Neural progenitor cell (in vitro differentiated cells): ENCODE data around the gene ADORA1. TPM values are rescaled to one million over a fixed set of nuclear protein-coding genes. Genes with fewer than 3 reads are reported as not detected.

Experiments
- DNase-seq: peaks from one replicate; pipeline ENCODE4 v3.0.0-alpha.2; 2016; ENCODE audit warnings: low spot score
- H2AFZ ChIP-seq: fragments of 200-600 bp; sonication (generic); replicated peaks from 2 replicates; pipeline ENCODE4 v1.6.1; 2016; ENCODE audit warnings: antibody characterized with exemption
- H3F3A ChIP-seq: fragments of 200-600 bp; sonication (generic); 2 replicates; pipeline ENCODE4 v1.6.1; 2016; ENCODE audit warnings: antibody characterized with exemption, low read depth
- H3K27ac ChIP-seq: fragments of 200-600 bp; sonication (generic); 2 replicates; pipeline ENCODE4 v1.5.1; 2016; ENCODE audit warnings: mild to moderate bottlenecking
- H3K27me3 ChIP-seq: fragments of 200-600 bp; sonication (generic); 2 replicates; pipeline ENCODE4 v1.6.1; 2016; ENCODE audit warnings: mild to moderate bottlenecking, moderate library complexity
- H3K36me3 ChIP-seq: fragments of 200-600 bp; sonication (generic); 2 replicates; pipeline ENCODE4 v1.5.1; 2016
- H3K4me1 ChIP-seq: fragments of 200-600 bp; sonication (generic); 2 replicates; pipeline ENCODE4 v1.6.1; 2016; ENCODE audit warnings: mixed run types
- H3K4me2 ChIP-seq: fragments of 200-600 bp; sonication (generic); 2 replicates; pipeline ENCODE4 v1.6.1; 2016
- H3K4me3 ChIP-seq: fragments of 200-600 bp; sonication (generic); 2 replicates; pipeline ENCODE4 v1.5.1; 2016
- H3K79me2 ChIP-seq: fragments of 200-600 bp; sonication (generic); 2 replicates; pipeline ENCODE4 v1.6.1; 2016; ENCODE audit warnings: low read depth
- H3K9ac ChIP-seq: fragments of 200-600 bp; sonication (generic); 2 replicates; pipeline ENCODE4 v1.6.1; 2016
- H3K9me3 ChIP-seq: fragments of 200-600 bp; sonication (generic); 2 replicates; pipeline ENCODE4 v1.5.1; 2016; ENCODE audit warnings: low read depth
- H4K20me1 ChIP-seq: fragments of 200-600 bp; sonication (generic); 2 replicates; pipeline ENCODE4 v1.6.1; 2016; ENCODE audit warnings: low read depth
- H3K27ac Mint-ChIP-seq: 3 replicates; pipeline ENCODE4 v1.8.0; 2021; ENCODE audit warnings: mixed read lengths
- H3K27me3 Mint-ChIP-seq: 2 replicates; pipeline ENCODE4 v1.8.0; 2022; ENCODE audit warnings: low read depth, mild to moderate bottlenecking, inconsistent platforms, moderate library complexity, mixed read lengths; ENCODE audit not compliant: insufficient read depth
- H3K36me3 Mint-ChIP-seq: 3 replicates; pipeline ENCODE4 v1.8.0; 2021; ENCODE audit warnings: mixed read lengths
- H3K4me1 Mint-ChIP-seq: 3 replicates; pipeline ENCODE4 v1.8.0; 2021; ENCODE audit warnings: mixed read lengths
- H3K4me3 Mint-ChIP-seq: 3 replicates; pipeline ENCODE4 v1.8.0; 2021; ENCODE audit warnings: mild to moderate bottlenecking, moderate library complexity, mixed read lengths
- H3K9me3 Mint-ChIP-seq: 3 replicates; pipeline ENCODE4 v1.8.0; 2020; ENCODE audit warnings: mixed read lengths
- CTCF ChIP-seq: fragments of 200-600 bp; sonication (generic); IDR thresholded peaks from 2 replicates; pipeline ENCODE4 v1.5.1; 2017; ENCODE audit warnings: antibody characterized with exemption, mild to moderate bottlenecking
- EZH2 ChIP-seq: fragments of 200-600 bp; sonication (generic); IDR thresholded peaks from 2 replicates; pipeline ENCODE4 v1.6.1; 2017; ENCODE audit warnings: antibody characterized with exemption, mild to moderate bottlenecking, moderate library complexity
- EZH2phosphoT487 ChIP-seq: fragments of 200-600 bp; sonication (generic); IDR thresholded peaks from 2 replicates; pipeline ENCODE4 v1.6.1; 2017; ENCODE audit warnings: antibody characterized with exemption
- total RNA-seq: library from RNA; depleted of rRNA; stranded (reverse); fragments of >200 nt; gene quantifications from 2 replicates; pipeline ENCODE4 v1.2.3, GENCODE V29; 2015; ENCODE audit warnings: low replicate concordance

Gene ADORA1
- total RNA-seq, 1 donor from 2014 or later = 1.1 TPM

GRCh38 chr1:203207751-203208150, 80.2 kb downstream of the ADORA1 start:
- Histone ChIP-seq H3K4me2 (no peak overlapping the region), H2AFZ (peak overlapping the region; percentile 61), H3K4me3 (no peak overlapping the region), H3K36me3 (no peaks in the 10 kb centered on the region), H3K9me3 (no peaks in the 10 kb centered on the region), H3F3A (no peaks in the 10 kb centered on the region), H4K20me1 (no peaks in the 10 kb centered on the region), H3K27me3 (no peaks in the 10 kb centered on the region), H3K27ac (no peak overlapping the region), H3K4me1 (peaks cover 11% of the 10 kb centered on the region), H3K9ac (no peak overlapping the region), H3K79me2 (no peaks in the 10 kb centered on the region)
- peaks cover 2% of the 10 kb centered on the region for H3K27me3 Mint-ChIP-seq
- TF ChIP-seq EZH2phosphoT487 (no peak), CTCF (no peak), EZH2 (no peak)
- no peaks in the 10 kb centered on the region for H3K9me3 Mint-ChIP-seq
- no peak overlapping the region for H3K4me3 Mint-ChIP-seq
- H3K36me3 Mint-ChIP-seq = no peaks in the 10 kb centered on the region
- peaks cover 5% of the 10 kb centered on the region for H3K4me1 Mint-ChIP-seq
- DNase-seq = no peak
- H3K27ac Mint-ChIP-seq = no peak overlapping the region

- Histone ChIP-seq H3K4me2 (no peak overlapping the region), H3K27ac (no peak overlapping the region), H3K79me2 (no peaks in the 10 kb centered on the region), H2AFZ (no peak overlapping the region), H4K20me1 (no peaks in the 10 kb centered on the region), H3K27me3 (no peaks in the 10 kb centered on the region), H3K9ac (no peak overlapping the region), H3K9me3 (no peaks in the 10 kb centered on the region), H3K4me1 (peaks cover 11% of the 10 kb centered on the region), H3K4me3 (no peak overlapping the region), H3K36me3 (no peaks in the 10 kb centered on the region), H3F3A (no peaks in the 10 kb centered on the region)
- no peak for TF ChIP-seq EZH2
- TF ChIP-seq CTCF = no peak
- TF ChIP-seq EZH2phosphoT487 = no peak
- Mint-ChIP-seq H3K36me3 (no peaks in the 10 kb centered on the region), H3K4me1 (peaks cover 5% of the 10 kb centered on the region), H3K9me3 (no peaks in the 10 kb centered on the region), H3K4me3 (no peak overlapping the region), H3K27me3 (peaks cover 4% of the 10 kb centered on the region), H3K27ac (no peak overlapping the region)
- no peak for DNase-seq
Measured at GRCh38 chr1:203208181-203208580, 80.7 kb downstream of the ADORA1 start.

- TF ChIP-seq EZH2 (no peak), CTCF (no peak)
- Histone ChIP-seq H3K27me3 (no peaks in the 10 kb centered on the region), H3K9ac (no peak overlapping the region), H3F3A (no peaks in the 10 kb centered on the region), H3K9me3 (no peaks in the 10 kb centered on the region), H3K79me2 (no peaks in the 10 kb centered on the region), H3K36me3 (no peaks in the 10 kb centered on the region), H3K4me1 (peaks cover 11% of the 10 kb centered on the region), H3K27ac (no peak overlapping the region), H2AFZ (no peak overlapping the region), H3K4me3 (no peak overlapping the region), H3K4me2 (no peak overlapping the region), H4K20me1 (no peaks in the 10 kb centered on the region)
- peaks cover 12% of the 10 kb centered on the region for H3K4me1 Mint-ChIP-seq
- no peaks in the 10 kb centered on the region for H3K9me3 Mint-ChIP-seq
- H3K36me3 Mint-ChIP-seq = no peaks in the 10 kb centered on the region
- H3K27me3 Mint-ChIP-seq = peaks cover 10% of the 10 kb centered on the region
- no peak overlapping the region for H3K27ac Mint-ChIP-seq
- no peak overlapping the region for H3K4me3 Mint-ChIP-seq
- DNase-seq = no peak
Measured at GRCh38 chr1:203210350-203210749, 82.8 kb downstream of the ADORA1 start.
